B cell (primary cell): ENCODE results near the gene MSH5.

ENCODE experiments used
- EZH2 ChIP-seq: IDR thresholded peaks from 2 replicates; pipeline ENCODE4 v1.6.1; 2012; ENCODE audit warnings: borderline replicate concordance, low read depth, mild to moderate bottlenecking, moderate library complexity, low read length; ENCODE audit not compliant: insufficient read depth, poor library complexity, severe bottlenecking
- TF ChIP-seq, protein P1 (sequence below): fragments of 200-600 bp; IDR thresholded peaks from one replicate; pipeline ENCODE4 v1.8.0; 2022; ENCODE audit warnings: antibody characterized with exemption, mild to moderate bottlenecking

DNA sequence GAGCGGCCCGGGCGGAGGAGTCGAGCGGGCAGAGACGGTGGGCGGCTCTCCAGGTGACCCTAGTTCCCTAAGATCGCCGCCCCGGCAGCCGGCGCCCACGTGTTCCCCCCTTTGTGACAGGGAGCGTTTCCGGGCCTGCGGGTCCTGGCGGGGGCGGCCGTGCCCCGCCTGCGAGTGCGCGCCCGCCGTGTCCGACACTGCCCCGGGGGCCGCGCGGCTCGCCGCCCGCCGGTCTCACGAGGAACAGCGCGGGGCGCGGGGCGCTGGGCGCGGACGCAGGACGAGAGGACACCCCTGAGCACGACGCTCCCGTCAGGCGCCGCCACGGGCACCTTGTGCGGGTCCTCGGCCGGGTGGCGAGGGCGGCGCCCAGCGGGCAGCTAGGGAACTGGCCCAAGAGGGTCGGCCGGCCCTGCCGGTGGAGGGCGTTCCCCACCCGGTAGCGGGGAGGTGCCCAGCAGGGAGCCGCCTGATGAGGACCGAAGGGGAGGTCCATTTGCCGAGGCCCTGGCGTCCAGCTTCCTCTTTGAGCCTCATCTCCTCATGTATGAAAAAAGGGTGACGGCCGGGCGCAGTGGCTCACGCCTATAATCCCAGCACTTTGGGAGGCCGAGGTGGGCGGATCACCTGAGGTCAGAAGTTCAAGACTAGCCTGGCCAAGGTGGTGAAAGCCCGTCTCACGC, 56.0 kb downstream of the MSH5 start, which contains the start of gene VARS1:
- TF ChIP-seq, protein P1, sequence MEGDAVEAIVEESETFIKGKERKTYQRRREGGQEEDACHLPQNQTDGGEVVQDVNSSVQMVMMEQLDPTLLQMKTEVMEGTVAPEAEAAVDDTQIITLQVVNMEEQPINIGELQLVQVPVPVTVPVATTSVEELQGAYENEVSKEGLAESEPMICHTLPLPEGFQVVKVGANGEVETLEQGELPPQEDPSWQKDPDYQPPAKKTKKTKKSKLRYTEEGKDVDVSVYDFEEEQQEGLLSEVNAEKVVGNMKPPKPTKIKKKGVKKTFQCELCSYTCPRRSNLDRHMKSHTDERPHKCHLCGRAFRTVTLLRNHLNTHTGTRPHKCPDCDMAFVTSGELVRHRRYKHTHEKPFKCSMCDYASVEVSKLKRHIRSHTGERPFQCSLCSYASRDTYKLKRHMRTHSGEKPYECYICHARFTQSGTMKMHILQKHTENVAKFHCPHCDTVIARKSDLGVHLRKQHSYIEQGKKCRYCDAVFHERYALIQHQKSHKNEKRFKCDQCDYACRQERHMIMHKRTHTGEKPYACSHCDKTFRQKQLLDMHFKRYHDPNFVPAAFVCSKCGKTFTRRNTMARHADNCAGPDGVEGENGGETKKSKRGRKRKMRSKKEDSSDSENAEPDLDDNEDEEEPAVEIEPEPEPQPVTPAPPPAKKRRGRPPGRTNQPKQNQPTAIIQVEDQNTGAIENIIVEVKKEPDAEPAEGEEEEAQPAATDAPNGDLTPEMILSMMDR: peak; percentile 79
- TF ChIP-seq EZH2: no peak
